ENCODE results near the gene PBRM1. TPM values are rescaled to one million over a fixed set of nuclear protein-coding genes. Genes with fewer than 3 reads are reported as not detected.

Gene PBRM1
- total RNA-seq, 1 experiment from 2014 or later = 40.0 TPM

- intact Hi-C loops (cut with micrococcal nuclease) = no loop called here
- no peaks in the 10 kb centered on the region for H3K9me3 ChIP-seq (ENCODE audit: control insufficient read depth in 1 of 2, insufficient read depth in 1 of 2, low read depth in 1 of 2, low read length in 2 of 2)
- H3K79me2 ChIP-seq (ENCODE audit: insufficient read depth, low read length) = peaks cover 45% of the 10 kb centered on the region
- ATAC-seq = no peak
- H3K27me3 ChIP-seq (ENCODE audit: insufficient read depth, low read length) = no peaks in the 10 kb centered on the region
- no peak overlapping the region for H2AFZ ChIP-seq (ENCODE audit: low read depth, low read length, poor library complexity, severe bottlenecking)
- TF ChIP-seq JUND (IDR thresholded peaks at IDR 0.05) = no peak
- no peak for TF ChIP-seq CTCF (IDR thresholded peaks at IDR 0.05 in 2 of 3, conservative IDR thresholded peaks at IDR 0.05 in 1 of 3; ENCODE audit: borderline replicate concordance in 1 of 3, insufficient read depth in 1 of 3, low read depth in 2 of 3, low read length in 2 of 3)
- no peak for TF ChIP-seq EZH2phosphoT487 (IDR thresholded peaks at IDR 0.05; ENCODE audit: borderline replicate concordance)
- no peak for TF ChIP-seq CBX3 (IDR thresholded peaks at IDR 0.05; ENCODE audit: low read depth)
- TF ChIP-seq SP1 (IDR thresholded peaks at IDR 0.05; ENCODE audit: low read depth) = no peak
- no peak for TF ChIP-seq ZFX (IDR thresholded peaks at IDR 0.05)
- ChIA-PET CTCF (interaction anchor here (0.7 kb wide), 1 partner anchor 144 kb away, joined by 3 read pairs; the partner anchor contains the start of gene UQCC5), POLR2A (interaction anchor here (0.6 kb wide), 1 partner anchor 26 kb away, joined by 3 read pairs; the partner anchor contains the start of genes GLT8D1 and SPCS1), RAD21 (ENCODE audit: low non-redundant PET in 1 of 2, low total read pairs in 2 of 2, uncharacterized antibody in 2 of 2, unreplicated experiment in 2 of 2) (no interaction called here)
- H3K4me1 ChIP-seq (ENCODE audit: control insufficient read depth in 1 of 2, insufficient read depth in 2 of 2, low read length in 2 of 2) = peaks cover 8 to 18% of the 10 kb centered on the region in 2 experiments; a peak in 3 of 4 replicates
- no peak for DNase-seq (ENCODE audit: low read depth, low spot score)
- BruUV-seq (replicated peaks) = no TSS peak
- no peak overlapping the region for H3K4me2 ChIP-seq (ENCODE audit: low read length)
- no peaks in the 10 kb centered on the region for H3K9me2 ChIP-seq (ENCODE audit: insufficient read depth)
- H4K20me1 ChIP-seq (ENCODE audit: insufficient read depth) = no peaks in the 10 kb centered on the region
- H3K36me3 ChIP-seq (ENCODE audit: control insufficient read depth in 1 of 2, insufficient read depth in 2 of 2, low read length in 2 of 2) = peaks cover 16 to 23% of the 10 kb centered on the region in 2 experiments
- no peak overlapping the region for H3K4me3 ChIP-seq (replicated peaks in 1 of 2; ENCODE audit: low read depth in 1 of 2, low read length in 2 of 2)
- no peak overlapping the region for H3K9ac ChIP-seq (ENCODE audit: low read length)
- no peak overlapping the region for H3K27ac ChIP-seq (ENCODE audit: low read depth, low read length)
These were observed 5.9 kb downstream of the PBRM1 start for GRCh38 chr3:52679811-52680210.

- RAD21 ChIA-PET (ENCODE audit: low non-redundant PET in 1 of 2, low total read pairs in 2 of 2, uncharacterized antibody in 2 of 2, unreplicated experiment in 2 of 2) = no interaction called here
- peaks cover 8 to 12% of the 10 kb centered on the region in 2 experiments; a peak in 3 of 4 replicates for H3K4me1 ChIP-seq (ENCODE audit: control insufficient read depth in 1 of 2, insufficient read depth in 2 of 2, low read length in 2 of 2)
- no peak overlapping the region for H3K27ac ChIP-seq (ENCODE audit: low read depth, low read length)
- CTCF ChIA-PET = interaction anchor here (0.7 kb wide), 1 partner anchor 143 kb away, joined by 3 read pairs; the partner anchor contains the start of gene UQCC5
- no peak overlapping the region for H3K9ac ChIP-seq (ENCODE audit: low read length)
- H3K27me3 ChIP-seq (ENCODE audit: insufficient read depth, low read length) = no peaks in the 10 kb centered on the region
- no peak overlapping the region for H2AFZ ChIP-seq (ENCODE audit: low read depth, low read length, poor library complexity, severe bottlenecking)
- no peaks in the 10 kb centered on the region for H3K9me2 ChIP-seq (ENCODE audit: insufficient read depth)
- H3K79me2 ChIP-seq (ENCODE audit: insufficient read depth, low read length) = peaks cover 38% of the 10 kb centered on the region
- H3K9me3 ChIP-seq (ENCODE audit: control insufficient read depth in 1 of 2, insufficient read depth in 1 of 2, low read depth in 1 of 2, low read length in 2 of 2) = no peaks in the 10 kb centered on the region
- no peak for DNase-seq (ENCODE audit: low read depth, low spot score)
- H4K20me1 ChIP-seq (ENCODE audit: insufficient read depth) = no peaks in the 10 kb centered on the region
- no peak overlapping the region for H3K4me3 ChIP-seq (replicated peaks in 1 of 2; ENCODE audit: low read depth in 1 of 2, low read length in 2 of 2)
- no peak overlapping the region for H3K4me2 ChIP-seq (ENCODE audit: low read length)
- POLR2A ChIA-PET = no interaction called here
- ATAC-seq = no peak
- peaks cover 16 to 25% of the 10 kb centered on the region in 2 experiments for H3K36me3 ChIP-seq (ENCODE audit: control insufficient read depth in 1 of 2, insufficient read depth in 2 of 2, low read length in 2 of 2)
- intact Hi-C loops (cut with micrococcal nuclease) = no loop called here
- BruUV-seq (replicated peaks) = no TSS peak
- TF ChIP-seq RAD21 (IDR thresholded peaks at IDR 0.05; ENCODE audit: low read depth) (no peak), POLR2AphosphoS5 (IDR thresholded peaks at IDR 0.05; ENCODE audit: low read depth, low read length) (no peak), EGR1 (IDR thresholded peaks at IDR 0.05; ENCODE audit: low read depth) (no peak), EZH2 (IDR thresholded peaks at IDR 0.05) (no peak), ZBTB33 (IDR thresholded peaks at IDR 0.05; ENCODE audit: extremely low read depth, insufficient replicate concordance, low read length) (no peak), POLR2A (IDR thresholded peaks at IDR 0.05; ENCODE audit: borderline replicate concordance, extremely low read depth, insufficient read depth, insufficient read length) (no peak), CTCF (IDR thresholded peaks at IDR 0.05 in 2 of 3, conservative IDR thresholded peaks at IDR 0.05 in 1 of 3; ENCODE audit: borderline replicate concordance in 1 of 3, insufficient read depth in 1 of 3, low read depth in 2 of 3, low read length in 2 of 3) (no peak), SRF (IDR thresholded peaks at IDR 0.05; ENCODE audit: low read depth) (no peak), ZFX (IDR thresholded peaks at IDR 0.05) (no peak), ELF1 (IDR thresholded peaks at IDR 0.05; ENCODE audit: borderline replicate concordance, low read depth) (no peak), JUND (IDR thresholded peaks at IDR 0.05) (no peak), ATF3 (IDR thresholded peaks at IDR 0.05) (no peak)
These were observed 6.5 kb downstream of the PBRM1 start for GRCh38 chr3:52679199-52679538.

Measured in HCT116 (cell line).